GM13977 (cell line): Measurements from ENCODE around the gene PPP3R2.

Experiments
- DNase-seq: peaks from one replicate; pipeline ENCODE4 v3.0.0; 2012; ENCODE audit warnings: low spot score
- in situ Hi-C: fragments of 300-500 bp; cut with MboI; formaldehyde crosslinking; loops from one replicate; pipeline ENCODE4 v1.12.0; 2022; ENCODE audit warnings: low sequenced_read_pairs, low pct_unique_long_range_greater_than_20kb, mixed read lengths, inconsistent platforms; ENCODE audit not compliant: unreplicated experiment
- TF ChIP-seq, protein P1 (sequence below): IDR thresholded peaks from 2 replicates; pipeline ENCODE4 v1.5.1; 2012; ENCODE audit warnings: mild to moderate bottlenecking, control low read depth; ENCODE audit not compliant: insufficient read depth; ENCODE audit errors: extremely low read depth, missing control alignments

The PPP3R2 gene

GRCh38 chr9:101594796-101595195 lies at the start of gene PPP3R2:
Gene PPP3R2, minus strand, starts transcription at chr9:101594969. Its CDS starts 48 bp downstream, at chr9:101594921.
- TF ChIP-seq, protein P1, sequence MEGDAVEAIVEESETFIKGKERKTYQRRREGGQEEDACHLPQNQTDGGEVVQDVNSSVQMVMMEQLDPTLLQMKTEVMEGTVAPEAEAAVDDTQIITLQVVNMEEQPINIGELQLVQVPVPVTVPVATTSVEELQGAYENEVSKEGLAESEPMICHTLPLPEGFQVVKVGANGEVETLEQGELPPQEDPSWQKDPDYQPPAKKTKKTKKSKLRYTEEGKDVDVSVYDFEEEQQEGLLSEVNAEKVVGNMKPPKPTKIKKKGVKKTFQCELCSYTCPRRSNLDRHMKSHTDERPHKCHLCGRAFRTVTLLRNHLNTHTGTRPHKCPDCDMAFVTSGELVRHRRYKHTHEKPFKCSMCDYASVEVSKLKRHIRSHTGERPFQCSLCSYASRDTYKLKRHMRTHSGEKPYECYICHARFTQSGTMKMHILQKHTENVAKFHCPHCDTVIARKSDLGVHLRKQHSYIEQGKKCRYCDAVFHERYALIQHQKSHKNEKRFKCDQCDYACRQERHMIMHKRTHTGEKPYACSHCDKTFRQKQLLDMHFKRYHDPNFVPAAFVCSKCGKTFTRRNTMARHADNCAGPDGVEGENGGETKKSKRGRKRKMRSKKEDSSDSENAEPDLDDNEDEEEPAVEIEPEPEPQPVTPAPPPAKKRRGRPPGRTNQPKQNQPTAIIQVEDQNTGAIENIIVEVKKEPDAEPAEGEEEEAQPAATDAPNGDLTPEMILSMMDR = no peak
- DNase-seq = no peak
- in situ Hi-C loops = no loop called here

- DNase-seq = no peak
- TF ChIP-seq, protein P1 = no peak
These were observed 45.3 kb upstream of the PPP3R2 start for GRCh38 chr9:101639785-101640665.

GRCh38 chr9:101639311-101639710 lies 44.5 kb upstream of the PPP3R2 start:
- DNase-seq = no peak
- in situ Hi-C loops = no loop called here
- TF ChIP-seq, protein P1 = no peak

More at GRCh38 chr9:101639785-101640665, 45.3 kb upstream of the PPP3R2 start:
- in situ Hi-C loops = no loop called here

DNA sequence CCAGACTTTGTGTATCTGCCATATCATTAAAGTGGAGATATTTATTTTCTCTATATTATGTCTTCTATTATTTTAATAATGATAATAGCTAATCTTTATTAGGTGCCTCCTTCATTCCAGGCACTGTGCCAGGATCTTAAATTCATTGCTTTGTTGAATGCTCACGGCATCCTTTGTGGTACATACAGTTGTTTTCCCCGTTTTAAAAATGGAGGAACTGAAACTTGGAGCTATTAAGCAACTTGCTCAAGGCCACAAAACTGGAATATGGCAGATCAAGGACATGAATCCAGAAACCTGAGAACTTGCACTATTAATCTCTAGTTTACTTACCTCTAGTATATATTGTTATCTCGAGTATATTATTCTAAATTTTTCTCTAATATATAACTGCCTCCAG lies 41.5 kb upstream of the PPP3R2 start:
- TF ChIP-seq, protein P1 = no peak
- DNase-seq = no peak
- in situ Hi-C loops = no loop called here

GRCh38 chr9:101635473-101635872 lies 40.7 kb upstream of the PPP3R2 start:
- TF ChIP-seq, protein P1 = no peak
- DNase-seq = no peak
- in situ Hi-C loops = no loop called here

DNA sequence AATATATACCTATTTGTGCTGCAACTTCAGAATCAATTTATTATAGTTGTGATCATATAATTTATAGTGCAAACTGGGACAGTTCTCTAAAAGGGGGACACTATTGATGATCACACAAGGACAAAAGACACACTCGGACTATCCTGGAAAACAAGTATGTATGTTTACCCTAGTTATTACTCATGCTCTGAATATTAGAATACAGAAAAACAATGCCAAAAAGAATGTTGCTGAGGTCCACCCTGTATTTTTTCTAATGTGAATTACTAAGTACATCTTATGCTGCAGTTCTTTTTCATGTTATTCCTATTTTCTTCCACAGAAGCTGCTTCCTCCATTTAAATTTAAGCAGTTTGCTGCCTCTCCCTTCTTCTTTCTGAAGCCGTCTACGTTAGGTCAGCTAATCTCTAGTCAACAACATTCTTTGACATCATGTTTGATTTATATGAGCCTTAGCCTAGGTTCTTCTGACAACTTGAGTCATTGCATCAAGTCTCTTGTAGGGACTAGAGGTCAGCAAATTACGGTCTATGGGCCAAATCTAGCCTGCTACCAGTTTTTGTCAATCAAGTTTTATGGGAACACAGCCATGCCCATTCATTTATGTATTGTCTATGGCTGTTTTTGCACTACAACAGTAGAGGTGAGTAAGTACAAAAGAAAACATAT lies 40.1 kb upstream of the PPP3R2 start:
- DNase-seq = no peak
- in situ Hi-C loops = no loop called here
- TF ChIP-seq, protein P1 = no peak
